Daoy (cell line): ENCODE measurements around the gene PRR12. TPM values are rescaled to one million over a fixed set of nuclear protein-coding genes. Genes with fewer than 3 reads are reported as not detected.

Experiments
- DNase-seq: peaks from one replicate; pipeline ENCODE4 v3.0.0-alpha.2; 2015; ENCODE audit warnings: low read depth
- total RNA-seq: library from RNA; depleted of rRNA; stranded (reverse); fragments of >200 nt; shearing (Covaris generic); gene quantifications from 2 replicates; pipeline ENCODE4 v1.2.3, GENCODE V29; 2014

The PRR12 gene
- total RNA-seq, 1 experiment from 2014 or later = 2.5 TPM

DNA sequence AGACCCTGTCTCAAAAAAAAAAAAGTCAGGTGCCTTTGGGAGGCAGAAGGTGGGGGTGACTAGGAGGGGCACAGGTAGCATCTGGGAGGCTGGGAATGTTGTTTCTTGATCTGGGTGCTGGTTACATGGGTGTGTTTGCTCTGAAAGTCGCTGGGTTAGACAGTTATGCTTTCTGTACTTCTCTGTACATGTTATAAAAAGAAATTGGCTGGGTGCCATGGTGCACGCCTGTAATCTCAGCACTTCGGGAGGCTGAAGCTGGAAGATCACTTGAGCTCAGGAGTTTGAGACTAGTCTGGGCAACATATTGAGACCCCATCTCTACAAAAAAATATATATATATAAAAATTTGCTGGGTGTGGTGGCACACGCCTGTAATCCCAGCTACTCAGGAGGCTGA, 25.7 kb upstream of the PRR12 start:
- no peak for DNase-seq

DNA sequence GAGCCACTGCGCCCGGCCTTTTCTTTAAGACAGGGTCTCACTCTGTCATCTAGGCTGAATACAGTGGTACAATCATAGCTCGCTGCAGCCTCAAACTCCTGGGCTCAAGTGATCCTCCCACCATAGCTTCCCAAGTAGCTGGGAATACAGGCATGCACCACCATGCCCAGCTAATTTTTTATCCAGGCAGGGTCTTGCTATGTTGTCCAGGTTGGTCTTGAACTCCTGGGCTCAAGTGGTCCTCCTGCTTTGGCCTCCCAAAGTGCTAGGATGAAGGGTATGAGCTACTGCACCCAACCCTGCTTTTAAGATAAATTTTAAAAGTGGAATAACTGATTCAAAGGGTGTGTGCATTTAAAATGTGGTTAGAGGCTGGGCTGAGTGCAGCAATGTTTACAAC, 24.7 kb upstream of the PRR12 start:
- DNase-seq = no peak

DNA sequence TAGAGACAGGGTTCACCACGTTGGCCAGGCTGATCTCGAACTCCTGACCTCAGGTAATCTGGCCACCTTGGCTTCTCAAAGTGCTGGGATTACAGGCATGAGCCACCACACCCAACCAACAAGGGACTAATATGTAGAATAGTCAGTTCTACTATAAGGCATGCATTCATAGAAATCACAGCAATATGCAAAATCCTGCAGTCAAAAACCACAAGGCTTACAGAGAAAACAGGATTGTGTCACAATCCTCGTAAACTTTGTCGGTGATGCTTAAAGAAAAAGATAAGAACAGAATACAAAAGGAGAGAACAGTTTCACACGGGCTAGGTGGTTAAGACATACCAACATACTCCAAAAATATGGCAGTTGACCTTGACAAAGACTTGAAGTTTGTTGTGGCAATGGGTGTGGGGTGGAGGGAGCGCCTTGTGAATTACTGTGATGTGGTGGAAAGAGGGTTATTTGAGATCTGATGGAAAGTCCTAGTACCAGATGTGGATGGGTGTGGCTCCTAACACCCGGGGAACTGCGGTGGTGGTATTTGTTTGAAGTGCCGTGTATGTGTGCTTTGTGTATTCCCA, 23.0 kb upstream of the PRR12 start:
- DNase-seq = no peak

DNA sequence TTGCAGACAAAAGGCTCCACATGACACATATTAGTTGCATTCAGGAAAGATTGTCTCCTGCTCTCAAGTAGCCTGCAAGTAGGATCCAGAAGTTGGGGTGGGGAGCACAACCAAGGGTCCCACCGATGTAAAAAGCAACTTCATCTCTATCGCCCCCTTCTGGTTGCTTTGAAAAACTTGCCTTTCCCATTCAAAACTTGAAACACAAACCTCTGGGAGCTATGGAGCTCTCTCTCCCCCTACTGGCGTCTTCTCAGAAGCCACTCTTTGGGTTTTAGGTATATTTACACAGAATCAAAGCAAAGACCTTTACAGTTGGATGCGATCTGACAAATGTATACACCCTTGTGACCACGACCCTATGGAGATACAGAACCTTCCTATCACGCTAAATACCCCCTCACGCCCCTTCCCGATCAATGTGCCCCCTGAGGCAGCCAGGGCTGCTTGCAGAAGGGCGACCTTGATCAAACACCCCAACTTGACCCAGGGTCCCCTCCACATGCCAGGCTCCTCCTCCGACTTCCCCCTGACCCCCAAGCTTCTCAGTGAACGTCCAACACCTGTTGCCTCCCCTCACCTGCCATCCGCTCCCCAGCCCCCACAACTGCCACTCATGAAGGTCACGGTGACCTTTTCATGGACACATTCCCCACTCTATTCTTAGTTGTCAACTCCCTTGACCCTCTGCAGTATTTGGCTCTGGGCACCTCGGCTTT, 20.7 kb upstream of the PRR12 start:
- peak; percentile 78 for DNase-seq

DNA sequence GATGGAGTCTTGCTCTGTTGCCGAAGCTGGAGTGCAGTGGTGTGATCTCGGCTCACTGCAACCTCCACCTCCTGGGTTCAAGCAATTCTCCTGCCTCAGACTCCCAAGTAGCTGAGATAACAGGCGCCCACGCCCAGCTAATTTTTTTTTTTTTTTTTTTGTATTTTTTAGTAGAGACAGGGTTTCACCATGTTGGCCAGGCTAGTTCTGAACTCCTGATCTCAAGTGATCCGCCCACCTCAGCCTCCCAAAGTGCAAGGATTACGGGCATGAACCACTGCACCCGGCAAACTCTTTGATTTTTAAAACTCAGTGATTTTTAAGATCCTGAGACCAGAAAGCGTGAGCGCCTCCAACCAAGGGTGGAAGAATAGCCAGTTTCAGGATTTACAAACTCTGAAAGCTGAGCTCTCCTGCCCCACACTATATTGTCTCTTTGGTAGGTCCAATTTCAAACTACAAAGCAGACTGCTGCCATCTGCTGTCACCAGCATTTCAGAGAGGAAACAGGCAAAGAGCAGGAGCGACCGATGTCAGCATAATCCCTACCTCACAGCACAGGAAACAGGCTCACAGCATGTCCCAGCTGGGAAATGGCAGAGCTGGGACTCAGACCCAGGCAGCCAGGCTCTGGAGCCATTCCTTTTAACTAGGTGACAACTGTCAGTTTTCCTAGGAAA, 19.8 kb upstream of the PRR12 start:
- DNase-seq = no peak

DNA sequence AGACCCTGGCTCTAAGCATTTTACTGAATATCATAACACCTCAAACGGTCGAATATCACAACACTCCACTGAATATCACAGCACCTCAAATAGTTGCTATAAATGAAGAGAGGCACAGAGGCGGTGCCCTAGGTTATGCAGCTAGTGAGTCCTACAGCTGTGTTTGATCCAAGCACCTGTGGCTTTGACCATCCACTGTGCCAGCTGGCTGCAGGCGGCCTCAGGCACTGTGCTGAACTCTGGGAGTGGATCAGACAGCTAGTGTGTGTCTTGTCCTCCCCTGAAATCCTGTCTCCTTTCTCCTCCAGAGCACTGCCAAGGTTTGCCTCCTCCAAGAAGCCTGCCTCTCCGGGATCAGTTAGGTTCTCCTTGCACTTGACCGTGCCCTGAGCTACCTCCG, 18.0 kb upstream of the PRR12 start:
- DNase-seq = no peak

DNA sequence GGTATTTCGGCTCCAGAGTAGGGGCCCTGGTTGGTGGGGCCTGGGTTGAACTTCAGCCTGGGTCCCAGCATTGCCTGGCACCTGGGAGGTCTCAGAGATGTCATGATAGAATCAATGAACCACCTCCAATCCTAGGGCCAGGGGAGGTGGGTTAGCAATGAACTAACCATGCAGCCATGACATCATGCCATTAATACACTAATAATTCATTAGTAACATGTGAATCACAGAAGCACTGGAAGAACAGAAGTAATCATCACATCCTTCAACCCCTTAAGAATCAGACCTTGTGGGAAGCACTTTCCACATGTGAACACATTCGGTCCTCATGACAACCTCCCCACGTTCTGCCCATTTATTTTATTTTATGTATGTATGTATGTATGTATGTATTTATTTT, 17.6 kb upstream of the PRR12 start:
- no peak for DNase-seq

DNA sequence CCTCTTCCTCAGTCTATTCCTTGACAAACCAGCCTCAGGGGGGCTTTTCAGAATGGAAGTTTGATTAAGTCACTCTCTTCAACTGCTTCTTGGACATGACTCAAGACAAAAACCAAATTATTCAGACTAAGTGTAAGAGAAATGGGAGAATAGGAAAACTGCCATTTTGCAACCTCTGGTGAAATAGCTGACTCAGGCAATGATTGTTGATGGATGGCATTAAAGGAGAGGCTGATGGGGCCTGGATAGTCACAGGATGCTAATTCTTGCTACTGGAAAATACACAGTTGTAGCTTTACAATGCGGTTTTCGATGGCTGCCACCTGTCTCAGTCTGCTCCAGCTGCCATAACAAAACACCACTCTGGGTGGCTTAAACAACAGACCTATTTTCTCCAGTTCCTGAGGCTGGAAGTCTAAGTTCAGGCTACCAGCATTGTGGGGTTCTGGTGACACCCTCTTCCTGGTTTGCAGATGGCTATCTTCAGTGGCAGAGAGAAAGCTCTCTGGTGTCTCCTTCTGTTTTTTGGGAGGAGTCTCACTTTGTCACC, 16.7 kb upstream of the PRR12 start:
- no peak for DNase-seq

DNA sequence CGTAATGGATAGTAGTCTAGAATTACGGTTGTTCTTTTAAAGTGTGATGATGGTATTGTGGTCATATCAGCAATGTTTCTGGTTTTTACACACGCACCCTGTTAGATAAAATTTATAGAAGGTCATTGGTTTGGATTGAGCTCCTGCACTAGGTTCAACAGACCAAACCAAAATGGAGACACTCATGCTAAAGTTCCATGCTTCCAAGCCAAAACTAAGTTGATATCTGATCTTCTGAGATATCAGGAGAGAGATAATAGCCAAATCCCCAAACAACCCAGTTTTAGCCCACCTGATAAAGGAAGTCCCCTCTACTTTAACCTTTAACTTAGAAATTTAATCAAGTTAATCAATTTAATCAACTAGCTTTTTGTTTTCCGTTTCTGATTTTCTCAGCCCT, 11.8 kb upstream of the PRR12 start:
- DNase-seq = no peak

DNA sequence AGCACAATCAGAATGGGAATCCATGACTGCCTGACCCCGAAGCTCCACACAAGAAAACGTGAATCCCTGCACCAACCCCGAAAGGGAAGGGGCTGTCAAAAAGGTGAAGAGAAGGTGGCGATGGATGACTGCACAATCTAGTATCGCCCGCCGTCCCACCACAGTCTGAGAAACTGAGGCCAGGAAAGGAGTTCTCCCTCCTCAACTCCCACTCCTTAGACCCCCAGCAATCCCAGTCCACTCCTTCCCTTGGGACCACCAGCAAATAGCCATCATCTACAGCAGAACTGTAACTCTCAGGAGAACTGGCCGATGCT, 11.1 kb upstream of the PRR12 start:
- no peak for DNase-seq

DNA sequence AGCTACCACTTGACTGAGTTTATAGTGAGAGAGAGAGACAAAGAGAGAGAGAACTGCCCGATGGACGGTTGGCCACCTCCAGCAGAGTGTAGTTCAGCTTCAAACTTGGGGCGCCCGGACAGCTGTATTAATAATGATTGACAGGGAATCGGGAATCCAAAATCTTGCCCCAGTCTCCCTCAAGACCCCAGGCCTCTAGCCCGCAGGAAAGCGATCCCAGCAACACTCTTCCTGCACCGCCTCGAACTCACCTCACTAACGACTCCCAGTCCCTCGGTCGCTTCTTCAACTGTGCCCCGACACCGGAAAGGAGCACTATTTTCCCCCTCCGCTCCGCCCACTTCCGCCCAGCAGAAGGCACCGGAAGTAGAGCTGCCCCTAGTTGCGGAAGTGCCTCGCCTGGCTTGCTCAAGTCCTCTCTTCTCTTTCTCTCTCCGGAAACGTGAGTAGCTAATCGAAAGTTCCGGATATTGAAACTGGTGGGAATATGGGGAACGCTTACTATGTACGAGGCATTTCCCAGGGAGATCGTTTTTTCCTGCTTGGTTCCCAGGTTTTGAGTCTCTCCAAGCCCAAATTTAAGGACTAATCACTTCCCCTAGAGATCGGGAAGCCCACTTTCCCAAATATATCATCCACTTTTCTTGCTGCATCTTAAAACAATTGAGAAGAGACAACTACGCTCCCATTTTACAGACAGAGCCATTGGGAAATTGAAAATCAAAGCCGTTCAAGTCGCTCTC, 10.5 kb upstream of the PRR12 start, which contains the start of gene NOSIP:
Gene NOSIP (minus strand): TSS at position 293 of the 743 bp plus-strand sequence. CDS start 19,865 bp downstream, outside the sequence.
- peak; percentile 98 for DNase-seq

DNA sequence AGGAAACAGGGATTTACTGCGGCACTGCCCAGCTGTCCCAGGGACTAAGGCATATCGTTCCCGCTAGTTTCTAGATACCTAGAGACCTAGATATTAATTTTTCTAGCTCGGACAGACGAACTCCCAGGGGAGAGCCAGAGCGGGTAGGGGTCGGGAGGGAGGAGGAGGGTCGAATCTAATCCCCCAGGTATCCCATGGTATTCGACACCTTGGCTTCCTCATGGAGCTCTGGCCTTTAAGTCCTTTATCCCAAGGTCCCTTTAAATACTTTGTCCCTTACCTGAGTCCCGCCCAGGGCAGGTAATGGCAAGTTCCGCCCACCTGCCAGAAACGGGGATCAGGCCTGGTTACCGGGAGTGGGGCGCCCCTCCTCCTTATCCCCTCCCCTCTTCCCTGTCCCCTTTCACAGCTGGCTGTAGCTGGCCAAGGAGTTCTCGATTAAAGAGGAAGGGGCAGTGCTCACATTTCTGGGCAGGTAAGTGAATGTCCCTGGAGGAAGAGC, 9.9 kb upstream of the PRR12 start, which contains the start of gene PRRG2:
Gene PRRG2 (plus strand): TSS at position 310 of the 502 bp plus-strand sequence. CDS start 1,904 bp downstream, outside the sequence.
- no peak for DNase-seq

DNA sequence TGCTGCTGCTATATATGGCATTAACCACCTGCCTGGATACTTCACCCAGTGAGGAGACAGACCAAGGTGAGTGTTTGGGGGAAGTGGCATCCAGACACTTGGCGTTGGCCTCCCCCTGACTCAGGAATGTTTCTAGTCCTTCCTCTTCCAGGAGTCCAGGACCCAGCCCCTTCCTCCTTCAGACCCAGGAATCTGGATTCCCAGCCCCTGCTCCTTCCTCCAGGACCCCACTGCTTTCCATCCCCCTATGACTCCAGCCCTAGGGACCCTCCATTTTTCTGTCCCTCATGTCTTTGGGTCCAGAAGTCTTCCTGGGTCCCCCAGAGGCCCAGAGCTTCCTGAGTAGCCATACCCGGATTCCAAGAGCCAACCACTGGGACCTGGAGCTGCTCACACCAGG, 7.7 kb upstream of the PRR12 start:
- DNase-seq = no peak

DNA sequence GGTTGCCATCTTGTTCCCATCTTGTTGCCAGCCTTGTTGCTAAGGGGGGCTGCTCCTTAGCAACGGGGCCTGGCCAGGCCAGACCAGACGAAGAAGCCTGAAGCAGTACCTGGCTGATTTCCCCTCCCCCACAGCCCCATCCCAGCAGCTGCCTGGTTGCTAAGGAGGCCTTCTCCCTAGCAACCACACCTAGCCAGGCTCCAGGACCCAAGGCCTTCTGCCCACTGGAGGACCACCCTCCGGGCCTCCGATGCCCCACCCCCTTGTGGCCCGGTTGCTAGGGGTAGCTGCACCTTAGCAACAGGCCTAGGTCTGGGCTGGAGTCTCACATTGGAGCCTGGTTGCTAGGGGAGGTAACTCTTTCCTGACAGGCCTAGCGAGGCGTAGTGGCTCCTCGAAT, 6.0 kb upstream of the PRR12 start:
- no peak for DNase-seq

DNA sequence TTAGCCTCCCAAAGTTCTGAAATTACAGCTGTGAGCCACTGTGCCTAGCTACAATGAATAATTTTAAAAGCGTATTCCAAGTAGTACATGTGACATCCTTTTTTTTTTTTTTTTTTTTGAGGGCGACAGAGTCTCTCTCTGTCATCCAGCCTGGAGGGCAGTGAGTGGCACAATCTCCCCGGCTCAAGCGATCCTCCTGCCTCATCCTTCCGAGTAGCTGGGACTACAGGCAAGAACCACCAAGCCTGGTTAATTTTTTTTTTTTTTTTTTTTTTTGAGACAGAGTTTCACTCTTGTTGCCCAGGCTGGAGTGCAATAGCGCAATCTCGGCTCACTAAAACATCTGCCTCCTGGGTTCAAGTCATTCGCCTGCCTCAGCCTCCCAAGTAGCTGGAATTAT, 3.8 kb upstream of the PRR12 start:
- no peak for DNase-seq

DNA sequence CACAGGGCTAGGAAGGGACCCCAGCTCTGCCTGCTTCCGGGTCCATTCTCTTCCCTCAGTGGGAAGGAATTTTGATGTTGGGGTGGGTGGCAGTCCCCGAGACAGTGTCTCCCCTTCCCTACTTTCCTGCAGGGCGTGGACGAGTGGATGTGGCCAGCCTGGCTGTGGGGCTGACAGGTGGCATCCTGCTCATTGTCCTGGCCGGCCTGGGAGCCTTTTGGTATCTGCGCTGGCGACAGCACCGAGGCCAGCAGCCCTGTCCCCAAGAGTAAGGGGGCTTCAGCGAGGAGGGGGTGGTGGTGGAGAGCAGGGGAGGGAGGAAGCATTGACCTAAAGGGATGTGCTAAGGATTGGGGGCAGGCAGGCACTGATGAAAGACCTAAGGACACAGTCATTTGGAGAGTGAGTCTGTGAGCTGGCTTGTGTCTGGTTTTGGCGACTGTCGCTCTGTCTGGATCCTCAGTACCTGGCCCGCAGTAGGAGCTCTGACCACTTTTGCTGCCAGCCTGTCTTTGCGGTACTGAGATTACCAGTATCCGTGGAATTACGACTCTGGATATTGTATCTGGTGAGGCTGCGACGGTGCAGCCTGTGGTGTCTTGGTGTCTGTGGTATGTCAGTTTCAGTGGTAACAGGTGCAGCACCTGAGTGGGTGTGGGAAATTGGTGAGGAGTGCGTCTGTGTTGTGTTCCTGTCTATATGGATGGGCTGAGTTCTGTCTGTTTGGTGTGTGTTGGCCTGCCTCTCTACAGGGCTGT, 2.4 kb upstream of the PRR12 start:
- no peak for DNase-seq

DNA sequence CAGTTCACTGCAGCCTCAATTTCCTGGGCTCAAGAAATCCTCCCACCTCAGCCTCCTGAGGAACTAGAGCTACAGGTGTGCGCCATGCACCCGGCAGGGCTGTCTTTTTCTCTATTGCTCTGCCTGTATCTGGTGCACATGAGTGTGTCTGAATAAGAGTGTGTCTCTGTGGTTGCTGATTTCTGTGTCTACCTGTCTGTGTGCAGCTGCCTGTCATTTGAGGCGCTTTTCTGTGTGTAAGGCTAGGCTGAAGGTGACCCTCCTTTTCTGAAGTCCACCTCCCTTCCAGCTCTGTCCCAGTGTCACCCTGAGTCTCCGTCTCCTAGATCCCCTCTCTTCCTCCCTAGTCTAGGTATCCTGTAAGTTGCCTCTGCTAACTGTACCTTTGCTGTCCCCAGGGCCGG, 1.5 kb upstream of the PRR12 start:
- DNase-seq = no peak

DNA sequence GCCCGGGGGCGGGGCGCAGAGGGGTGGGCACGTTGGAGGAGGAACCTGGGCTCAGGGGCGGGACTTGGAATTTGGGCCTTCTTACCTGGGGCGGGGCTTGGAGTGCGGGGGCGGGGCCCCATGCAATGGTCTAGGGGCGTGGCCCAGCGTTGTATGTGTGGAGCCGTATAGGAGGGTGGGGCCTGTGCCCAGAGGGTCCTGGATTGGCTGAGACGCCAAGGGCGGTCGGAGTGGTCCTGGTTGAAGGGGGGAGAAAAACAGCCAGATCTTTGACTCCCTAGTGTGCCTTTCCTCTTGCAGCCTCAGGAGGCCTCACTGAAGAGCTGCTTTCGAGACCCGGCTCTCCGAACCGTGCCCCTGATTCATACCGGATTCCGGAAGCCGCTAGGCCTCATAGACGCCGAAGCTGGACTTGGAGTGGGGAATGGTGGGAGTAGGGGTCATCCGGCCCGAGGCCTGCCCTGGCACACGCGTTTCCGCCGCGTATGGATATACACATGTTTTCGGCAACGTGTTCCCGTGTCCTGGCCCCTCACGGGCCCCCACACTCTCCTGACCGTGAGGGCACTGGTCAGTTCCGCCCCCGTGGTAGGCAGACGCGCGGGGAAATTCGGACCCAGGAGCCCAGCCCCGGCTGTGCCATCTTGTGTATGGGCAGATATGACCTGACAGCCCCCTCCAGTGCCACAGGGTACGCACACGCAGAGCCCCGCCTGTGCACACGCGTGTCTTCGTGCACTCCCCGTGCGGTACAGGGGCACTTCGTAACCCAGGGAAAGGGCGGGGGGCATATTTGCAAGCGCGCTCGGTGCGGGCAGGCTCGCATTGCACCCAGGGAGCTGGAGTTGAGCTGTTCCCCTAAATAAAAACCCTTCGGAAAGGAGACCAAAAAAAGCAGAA, 661 bp upstream of the PRR12 start:
- peak; percentile 99 for DNase-seq

DNA sequence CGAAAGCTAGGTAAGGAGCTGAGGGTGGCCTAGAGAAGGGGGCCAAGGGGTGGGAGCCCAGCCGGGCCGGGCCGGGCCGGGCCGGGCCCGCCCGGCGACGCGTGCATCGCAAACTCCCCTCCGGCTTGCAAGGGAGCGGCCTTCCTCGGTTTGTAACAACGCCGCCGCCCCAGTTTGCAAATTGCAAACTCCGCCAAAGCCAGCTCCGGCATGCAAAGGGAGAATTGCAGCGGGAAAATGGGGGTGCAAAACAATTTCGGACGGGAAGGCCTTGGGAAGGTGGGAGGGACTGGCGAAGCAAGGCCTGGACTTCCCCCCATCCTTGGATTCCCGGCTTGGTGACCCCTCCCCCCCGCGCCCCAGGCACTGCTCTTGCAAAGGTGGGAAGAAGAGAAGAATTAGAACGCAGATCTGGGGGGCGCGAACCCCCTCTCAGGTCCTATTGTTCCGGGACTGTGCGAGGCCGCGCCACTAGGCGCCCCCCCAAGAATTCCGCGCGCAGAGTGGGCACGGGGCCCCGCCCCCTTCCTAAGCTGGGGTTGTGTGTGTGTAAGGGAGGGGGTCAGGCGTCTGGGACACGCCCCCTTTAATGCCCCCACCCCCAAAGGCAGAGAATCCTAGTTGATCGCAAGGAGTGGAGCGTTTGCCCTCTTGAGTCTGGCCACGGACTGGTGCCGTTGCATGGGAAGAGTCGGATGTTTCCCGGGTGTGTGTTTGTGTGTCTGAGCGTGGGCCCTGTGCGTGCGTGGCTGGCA, 926 bp downstream of the PRR12 start:
- DNase-seq = peak; percentile 54
